ENCODE measurements around the gene ERGIC1.
"Not testable (repeated sequence)": the region's sequence is repeated elsewhere in the genome, so short reads cannot be mapped to it uniquely, and the experiment has no call there.

Gene ERGIC1, protein sequence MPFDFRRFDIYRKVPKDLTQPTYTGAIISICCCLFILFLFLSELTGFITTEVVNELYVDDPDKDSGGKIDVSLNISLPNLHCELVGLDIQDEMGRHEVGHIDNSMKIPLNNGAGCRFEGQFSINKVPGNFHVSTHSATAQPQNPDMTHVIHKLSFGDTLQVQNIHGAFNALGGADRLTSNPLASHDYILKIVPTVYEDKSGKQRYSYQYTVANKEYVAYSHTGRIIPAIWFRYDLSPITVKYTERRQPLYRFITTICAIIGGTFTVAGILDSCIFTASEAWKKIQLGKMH

GRCh38 chr5:172833686-172834414, at the start of gene ERGIC1:
Gene ERGIC1, plus strand, starts transcription at chr5:172834251. Its CDS starts 163 bp downstream, at chr5:172834414.
- peak; percentile 81 for DNase-seq

GRCh38 chr5:172785429-172786088, 48.5 kb upstream of the ERGIC1 start:
- DNase-seq: no peak

- DNase-seq: no peak
Measured at GRCh38 chr5:172786736-172787462, 47.2 kb upstream of the ERGIC1 start.

GRCh38 chr5:172787538-172787937, 46.5 kb upstream of the ERGIC1 start:
- not testable (repeated sequence) for DNase-seq

- no peak for DNase-seq
Measured at GRCh38 chr5:172788771-172789686, 45.0 kb upstream of the ERGIC1 start.

DNA sequence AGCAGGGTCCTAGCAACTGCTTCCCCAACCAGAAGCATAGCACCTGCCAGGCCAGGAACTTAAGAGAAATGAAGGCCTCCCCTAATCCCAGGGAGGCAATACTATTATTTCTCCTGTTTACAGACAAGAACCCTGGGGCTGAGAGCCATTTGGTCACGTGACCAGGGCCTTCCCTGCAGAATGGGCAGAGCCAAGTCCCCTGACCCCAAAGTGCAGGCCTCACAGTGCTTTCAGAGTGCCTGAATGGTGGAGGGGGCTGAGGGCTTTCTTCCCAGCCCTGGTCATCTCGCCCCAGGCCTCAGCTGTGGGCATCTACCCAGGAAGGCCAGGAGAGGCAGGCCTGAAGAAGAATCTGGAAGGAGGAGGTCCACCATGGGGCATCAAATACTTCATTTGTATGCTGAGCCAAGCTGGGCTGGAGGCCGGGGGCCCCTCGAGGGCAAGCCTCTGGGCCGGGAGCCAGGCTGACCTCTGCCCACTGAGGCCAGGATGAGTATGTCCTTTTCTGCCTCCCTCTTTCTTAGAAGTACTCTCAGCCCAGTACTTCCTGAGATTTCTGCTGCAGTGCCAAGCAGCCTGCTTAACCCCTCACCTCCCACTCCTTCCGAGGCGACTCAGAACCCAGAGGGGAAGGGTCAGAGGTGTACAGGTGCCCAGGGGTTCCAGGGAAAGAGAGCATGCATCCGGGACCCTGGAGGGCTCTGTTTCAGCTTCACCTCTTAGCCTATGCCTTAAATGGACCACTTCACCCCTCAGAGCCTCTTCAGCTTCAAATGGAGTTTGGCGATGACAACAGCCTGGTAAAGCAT, 44.2 kb upstream of the ERGIC1 start:
- DNase-seq: no peak

- DNase-seq: no peak
Measured at GRCh38 chr5:172790496-172790889, 43.6 kb upstream of the ERGIC1 start.

GRCh38 chr5:172791286-172791685, 42.8 kb upstream of the ERGIC1 start:
- DNase-seq: no peak

GRCh38 chr5:172791726-172792445, 42.2 kb upstream of the ERGIC1 start:
- no peak for DNase-seq

DNA sequence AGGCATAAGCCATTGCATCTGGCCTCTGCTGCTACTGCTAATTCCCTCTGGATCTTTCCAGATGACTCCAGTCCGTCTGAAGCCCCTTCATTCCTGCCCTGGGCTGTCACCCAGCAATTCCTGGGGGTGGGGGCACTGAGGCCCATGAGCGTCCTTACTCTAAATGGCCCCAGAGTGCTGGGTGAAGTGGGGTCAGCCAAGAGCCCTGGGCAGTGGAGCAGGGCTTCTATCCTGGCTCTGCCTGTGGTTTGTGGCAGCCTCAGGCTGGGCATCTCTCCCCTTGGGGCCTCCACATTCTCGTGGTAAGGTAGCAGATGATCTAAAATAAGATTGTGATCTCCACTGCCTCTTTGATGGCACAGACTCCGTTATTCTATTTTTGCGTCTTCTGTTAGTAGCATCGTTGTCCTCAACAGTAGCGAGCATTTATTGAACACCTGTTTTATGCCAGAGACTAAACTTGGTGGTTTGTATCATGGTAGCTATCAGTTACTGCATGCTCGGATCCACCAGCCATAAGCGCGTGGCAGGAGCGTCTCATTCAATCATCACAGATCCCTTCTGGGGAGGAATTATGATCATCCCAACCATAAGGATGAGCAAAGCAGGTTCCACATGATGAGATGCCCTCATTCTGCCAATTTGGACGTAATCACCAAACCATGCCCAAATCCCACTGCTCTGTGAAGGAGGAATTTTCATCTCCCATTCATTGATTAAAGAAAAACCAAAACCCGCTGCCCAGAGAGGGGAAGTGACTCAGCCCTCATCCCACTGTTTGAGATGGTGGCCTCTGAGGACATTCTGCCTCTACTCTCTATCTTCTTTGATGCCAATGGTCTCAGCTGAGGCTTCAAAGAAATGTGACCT, 41.1 kb upstream of the ERGIC1 start:
- DNase-seq: peak; percentile 43

GRCh38 chr5:172793577-172794488, 40.2 kb upstream of the ERGIC1 start:
- no peak for DNase-seq

- DNase-seq: no peak
Measured at GRCh38 chr5:172795318-172795977, 38.6 kb upstream of the ERGIC1 start.

GRCh38 chr5:172796306-172796705, 37.7 kb upstream of the ERGIC1 start:
- DNase-seq: no peak

DNA sequence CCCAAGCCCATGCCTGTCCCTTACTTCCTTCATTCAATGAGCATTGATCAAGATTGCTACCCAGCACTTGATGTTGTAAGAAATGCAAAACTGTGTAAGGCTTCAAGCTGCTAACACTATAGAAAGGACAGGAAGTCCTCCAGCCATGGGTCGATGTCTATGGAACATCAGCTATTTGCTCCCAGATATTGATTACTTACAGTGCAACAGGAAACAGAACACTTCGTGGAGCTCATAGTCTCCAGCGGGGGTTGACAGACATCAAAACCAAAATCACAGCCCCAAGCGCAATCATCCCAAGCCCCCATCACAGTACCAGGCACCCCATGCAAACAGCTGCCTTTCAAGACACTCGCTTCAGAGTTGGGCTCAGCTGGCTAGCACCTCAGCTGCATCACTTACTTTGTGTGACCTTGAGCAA, 36.3 kb upstream of the ERGIC1 start:
- no peak for DNase-seq

GRCh38 chr5:172798422-172799215, 35.4 kb upstream of the ERGIC1 start:
- DNase-seq: no peak

GRCh38 chr5:172799416-172799815, 34.6 kb upstream of the ERGIC1 start:
- no peak for DNase-seq

GRCh38 chr5:172800088-172800551, 33.9 kb upstream of the ERGIC1 start:
- no peak for DNase-seq
